DOHH2 (cell line): ENCODE measurements around the gene NF1.

ENCODE experiments used
- EZH2phosphoT487 ChIP-seq: fragments of 200-600 bp; sonication (generic); IDR thresholded peaks from 2 replicates; pipeline ENCODE4 v1.6.1; 2017; ENCODE audit warnings: borderline replicate concordance, mild to moderate bottlenecking, antibody characterized with exemption, low read length, moderate library complexity, mixed read lengths
- TF ChIP-seq, protein P1 (sequence below): fragments of 200-600 bp; sonication (generic); IDR thresholded peaks from one replicate; pipeline ENCODE4 v1.5.1; 2014; ENCODE audit warnings: antibody characterized with exemption, mild to moderate bottlenecking, low read depth, low read length; ENCODE audit not compliant: poor library complexity, severe bottlenecking

GRCh38 chr17:31140111-31140510 is 45.3 kb downstream of the NF1 start:
- TF ChIP-seq, protein P1, sequence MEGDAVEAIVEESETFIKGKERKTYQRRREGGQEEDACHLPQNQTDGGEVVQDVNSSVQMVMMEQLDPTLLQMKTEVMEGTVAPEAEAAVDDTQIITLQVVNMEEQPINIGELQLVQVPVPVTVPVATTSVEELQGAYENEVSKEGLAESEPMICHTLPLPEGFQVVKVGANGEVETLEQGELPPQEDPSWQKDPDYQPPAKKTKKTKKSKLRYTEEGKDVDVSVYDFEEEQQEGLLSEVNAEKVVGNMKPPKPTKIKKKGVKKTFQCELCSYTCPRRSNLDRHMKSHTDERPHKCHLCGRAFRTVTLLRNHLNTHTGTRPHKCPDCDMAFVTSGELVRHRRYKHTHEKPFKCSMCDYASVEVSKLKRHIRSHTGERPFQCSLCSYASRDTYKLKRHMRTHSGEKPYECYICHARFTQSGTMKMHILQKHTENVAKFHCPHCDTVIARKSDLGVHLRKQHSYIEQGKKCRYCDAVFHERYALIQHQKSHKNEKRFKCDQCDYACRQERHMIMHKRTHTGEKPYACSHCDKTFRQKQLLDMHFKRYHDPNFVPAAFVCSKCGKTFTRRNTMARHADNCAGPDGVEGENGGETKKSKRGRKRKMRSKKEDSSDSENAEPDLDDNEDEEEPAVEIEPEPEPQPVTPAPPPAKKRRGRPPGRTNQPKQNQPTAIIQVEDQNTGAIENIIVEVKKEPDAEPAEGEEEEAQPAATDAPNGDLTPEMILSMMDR: no peak
- TF ChIP-seq EZH2phosphoT487: no peak
